Mesendoderm (in vitro differentiated cells): ENCODE data around the gene SLC25A30.

Source experiments
- DNase-seq: peaks from one replicate; pipeline ENCODE4 v3.0.0; 2013
- H2AK5ac ChIP-seq: 2 replicates; pipeline ENCODE4 v1.6.1; 2013; ENCODE audit warnings: low read length, inconsistent platforms
- H2BK120ac ChIP-seq: 2 replicates; pipeline ENCODE4 v1.6.1; 2013; ENCODE audit warnings: low read depth, mild to moderate bottlenecking, low read length, moderate library complexity, mixed read lengths
- H2BK15ac ChIP-seq: replicated peaks from 2 replicates; pipeline ENCODE4 v1.6.1; 2013; ENCODE audit warnings: low read depth, mild to moderate bottlenecking, moderate library complexity
- H2BK5ac ChIP-seq: 2 replicates; pipeline ENCODE4 v1.6.1; 2013; ENCODE audit warnings: low read length, inconsistent platforms
- H3K18ac ChIP-seq: 2 replicates; pipeline ENCODE4 v1.6.1; 2013; ENCODE audit warnings: mild to moderate bottlenecking, low read length, mixed read lengths
- H3K23ac ChIP-seq: one replicate; pipeline ENCODE4 v1.6.1; 2013; ENCODE audit warnings: low read length
- H3K27ac ChIP-seq: 2 replicates; pipeline ENCODE4 v1.5.1; 2013; ENCODE audit warnings: low read depth, mild to moderate bottlenecking, inconsistent platforms, low read length, moderate library complexity
- H3K27me3 ChIP-seq: 2 replicates; pipeline ENCODE4 v1.6.1; 2013; ENCODE audit warnings: low read length, control low read depth, mild to moderate bottlenecking, inconsistent platforms; ENCODE audit not compliant: insufficient read depth, poor library complexity
- H3K36me3 ChIP-seq: 2 replicates; pipeline ENCODE4 v1.6.1; 2013; ENCODE audit warnings: low read length, inconsistent platforms; ENCODE audit not compliant: control insufficient read depth, insufficient read depth
- H3K4ac ChIP-seq: one replicate; pipeline ENCODE4 v1.6.1; 2013; ENCODE audit warnings: low read depth, mild to moderate bottlenecking, low read length, moderate library complexity
- H3K4me1 ChIP-seq: 2 replicates; pipeline ENCODE4 v1.6.1; 2013; ENCODE audit warnings: low read depth, low read length, inconsistent platforms; ENCODE audit not compliant: control insufficient read depth
- H3K4me2 ChIP-seq: 2 replicates; pipeline ENCODE4 v1.6.1; 2013; ENCODE audit warnings: low read length
- H3K4me3 ChIP-seq: 2 replicates; pipeline ENCODE4 v1.5.1; 2013; ENCODE audit warnings: mild to moderate bottlenecking, low read length
- H3K56ac ChIP-seq: one replicate; pipeline ENCODE4 v1.6.1; 2013; ENCODE audit warnings: low read length
- H3K79me1 ChIP-seq: 2 replicates; pipeline ENCODE4 v1.6.1; 2013; ENCODE audit warnings: low read length, inconsistent platforms
- H3K79me2 ChIP-seq: 2 replicates; pipeline ENCODE4 v1.6.1; 2013; ENCODE audit warnings: mild to moderate bottlenecking, low read length; ENCODE audit not compliant: control insufficient read depth, insufficient read depth
- H3K9ac ChIP-seq: 2 replicates; pipeline ENCODE4 v1.6.1; 2013; ENCODE audit warnings: low read length, inconsistent platforms
- H4K5ac ChIP-seq: one replicate; pipeline ENCODE4 v1.6.1; 2013; ENCODE audit warnings: low read length
- H4K8ac ChIP-seq: one replicate; pipeline ENCODE4 v1.6.1; 2013; ENCODE audit warnings: low read depth, mild to moderate bottlenecking, control low read depth, low read length, moderate library complexity
- WGBS: extraction: QIAGEN DNeasy Blood & Tissue Kit; methylation state at CpG from one replicate; pipeline ENCODE4 v1.1.7; 2013; ENCODE audit warnings: low lambda C conversion rate, missing lambda C conversion rate; ENCODE audit not compliant: insufficient coverage; ENCODE audit errors: extremely low coverage; 5-methylcytosine and 5-hydroxymethylcytosine counted together

The SLC25A30 gene

GRCh38 chr13:45403081-45403480, 15.1 kb downstream of the SLC25A30 start:
- Histone ChIP-seq H2BK120ac (no peak overlapping the region), H2BK5ac (no peak overlapping the region), H2AK5ac (no peak overlapping the region), H3K23ac (no peak overlapping the region), H3K79me2 (no peaks in the 10 kb centered on the region), H2BK15ac (no peak overlapping the region), H3K27me3 (no peaks in the 10 kb centered on the region), H3K4me3 (no peak overlapping the region), H4K8ac (no peak overlapping the region), H3K4me1 (no peaks in the 10 kb centered on the region), H3K79me1 (no peaks in the 10 kb centered on the region), H3K9ac (no peak overlapping the region), H4K5ac (no peak overlapping the region), H3K4me2 (no peak overlapping the region), H3K18ac (no peak overlapping the region), H3K27ac (no peak overlapping the region), H3K56ac (no peak overlapping the region), H3K36me3 (no peaks in the 10 kb centered on the region), H3K4ac (no peak overlapping the region)
- WGBS, result no CpG with 5 or more reads among the region's 3 CpGs
- no peak for DNase-seq

GRCh38 chr13:45402641-45403040, 15.5 kb downstream of the SLC25A30 start:
- Histone ChIP-seq H3K79me1 (no peaks in the 10 kb centered on the region), H3K27ac (no peak overlapping the region), H3K23ac (no peak overlapping the region), H3K9ac (no peak overlapping the region), H3K79me2 (no peaks in the 10 kb centered on the region), H2BK5ac (no peak overlapping the region), H4K8ac (no peak overlapping the region), H3K56ac (no peak overlapping the region), H3K36me3 (no peaks in the 10 kb centered on the region), H3K4ac (no peak overlapping the region), H3K4me2 (no peak overlapping the region), H3K4me1 (no peaks in the 10 kb centered on the region), H2BK120ac (no peak overlapping the region), H4K5ac (no peak overlapping the region), H2AK5ac (no peak overlapping the region), H3K4me3 (no peak overlapping the region), H3K27me3 (no peaks in the 10 kb centered on the region), H3K18ac (no peak overlapping the region), H2BK15ac (no peak overlapping the region)
- no peak for DNase-seq
- WGBS, result no CpG with 5 or more reads among the region's 3 CpGs

DNA sequence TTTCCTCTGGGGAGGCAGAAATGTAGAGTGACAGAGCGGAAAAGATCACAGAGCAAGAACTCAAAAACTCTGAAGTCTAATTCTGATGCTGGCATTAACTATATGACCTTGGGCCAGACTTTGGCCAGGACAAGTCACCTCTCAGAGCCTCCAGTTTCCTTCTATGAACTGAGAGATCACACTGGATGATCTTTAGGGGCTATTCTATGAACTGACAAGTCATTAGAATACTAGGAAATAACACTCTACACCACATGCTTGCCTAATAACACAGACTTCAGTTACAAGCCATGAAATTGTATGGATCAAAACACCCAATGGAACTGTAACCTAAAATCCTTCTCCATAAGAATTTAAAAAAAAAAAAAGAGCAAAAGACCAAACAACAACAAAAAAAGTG, 16.9 kb downstream of the SLC25A30 start:
- Histone ChIP-seq H3K27ac (no peak overlapping the region), H3K4ac (no peak overlapping the region), H2BK120ac (no peak overlapping the region), H2AK5ac (no peak overlapping the region), H3K9ac (no peak overlapping the region), H3K79me2 (no peaks in the 10 kb centered on the region), H3K23ac (no peak overlapping the region), H3K4me3 (no peak overlapping the region), H3K36me3 (no peaks in the 10 kb centered on the region), H2BK15ac (no peak overlapping the region), H2BK5ac (no peak overlapping the region), H3K56ac (no peak overlapping the region), H3K27me3 (no peaks in the 10 kb centered on the region), H4K5ac (no peak overlapping the region), H3K4me1 (peaks cover under 1% of the 10 kb centered on the region), H4K8ac (no peak overlapping the region), H3K79me1 (no peaks in the 10 kb centered on the region), H3K4me2 (no peak overlapping the region), H3K18ac (no peak overlapping the region)
- WGBS, result no CpG with 5 or more reads among the region's 1 CpG
- no peak for DNase-seq

DNA sequence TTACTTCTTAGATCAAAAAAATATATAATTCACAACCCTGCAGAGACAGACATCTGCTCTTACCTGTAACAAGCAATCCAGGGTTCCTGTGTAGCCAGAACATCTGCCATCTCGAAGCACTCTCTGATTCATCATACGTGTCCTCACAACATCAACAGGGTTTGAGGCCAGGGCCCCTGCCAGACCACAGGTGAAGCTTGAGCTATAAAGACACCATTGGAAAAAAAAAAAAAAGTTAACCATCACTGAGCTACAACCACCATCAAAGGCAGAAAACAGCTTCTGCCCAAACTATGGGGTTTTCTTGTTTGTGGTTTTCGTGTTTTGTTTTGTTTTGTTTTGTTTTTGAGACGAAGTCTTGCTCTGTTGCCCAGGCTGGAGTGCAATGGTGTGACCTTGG, 19.3 kb downstream of the SLC25A30 start:
- Histone ChIP-seq H3K27ac (no peak overlapping the region), H3K23ac (no peak overlapping the region), H3K56ac (no peak overlapping the region), H3K18ac (no peak overlapping the region), H3K79me2 (no peaks in the 10 kb centered on the region), H3K4me2 (no peak overlapping the region), H3K79me1 (no peaks in the 10 kb centered on the region), H2BK5ac (no peak overlapping the region), H3K9ac (no peak overlapping the region), H3K27me3 (no peaks in the 10 kb centered on the region), H2BK15ac (no peak overlapping the region), H3K4me3 (no peak overlapping the region), H3K36me3 (no peaks in the 10 kb centered on the region), H2AK5ac (no peak overlapping the region), H3K4me1 (peaks cover 4% of the 10 kb centered on the region), H2BK120ac (no peak overlapping the region), H3K4ac (no peak overlapping the region), H4K8ac (no peak overlapping the region), H4K5ac (no peak overlapping the region)
- no CpG with 5 or more reads among the region's 4 CpGs for WGBS
- DNase-seq, result no peak

- Histone ChIP-seq H3K4me1 (peaks cover 4% of the 10 kb centered on the region), H4K8ac (no peak overlapping the region), H3K79me1 (no peaks in the 10 kb centered on the region), H3K4me2 (no peak overlapping the region), H2BK5ac (peak overlapping the region; percentile 51), H3K4ac (no peak overlapping the region), H3K27me3 (no peaks in the 10 kb centered on the region), H3K56ac (no peak overlapping the region), H2AK5ac (no peak overlapping the region), H3K18ac (no peak overlapping the region), H4K5ac (no peak overlapping the region), H3K27ac (peak overlapping the region; percentile 42), H2BK120ac (no peak overlapping the region), H2BK15ac (no peak overlapping the region), H3K36me3 (no peaks in the 10 kb centered on the region), H3K79me2 (no peaks in the 10 kb centered on the region), H3K9ac (no peak overlapping the region), H3K23ac (no peak overlapping the region), H3K4me3 (no peak overlapping the region)
- DNase-seq, result peak; percentile 83
- no CpG with 5 or more reads among the region's 9 CpGs for WGBS
Observed at GRCh38 chr13:45396533-45397095, 21.6 kb downstream of the SLC25A30 start.

- no peaks in the 10 kb centered on the region for H3K27me3 ChIP-seq
- no peak overlapping the region for H3K4ac ChIP-seq
- no peak overlapping the region for H2AK5ac ChIP-seq
- no peaks in the 10 kb centered on the region for H3K79me1 ChIP-seq
- H2BK5ac ChIP-seq, result no peak overlapping the region
- H3K4me1 ChIP-seq, result peaks cover 4% of the 10 kb centered on the region
- no CpG with 5 or more reads among the region's 4 CpGs for WGBS
- no peak overlapping the region for H3K27ac ChIP-seq
- no peak overlapping the region for H3K9ac ChIP-seq
- H3K36me3 ChIP-seq, result no peaks in the 10 kb centered on the region
- DNase-seq, result peak; percentile 79
- no peak overlapping the region for H2BK15ac ChIP-seq
- no peak overlapping the region for H4K8ac ChIP-seq
- no peak overlapping the region for H2BK120ac ChIP-seq
- H3K18ac ChIP-seq, result no peak overlapping the region
- H3K79me2 ChIP-seq, result no peaks in the 10 kb centered on the region
- no peak overlapping the region for H3K4me2 ChIP-seq
- no peak overlapping the region for H3K23ac ChIP-seq
- H3K56ac ChIP-seq, result no peak overlapping the region
- no peak overlapping the region for H4K5ac ChIP-seq
- H3K4me3 ChIP-seq, result no peak overlapping the region
Observed at GRCh38 chr13:45393941-45394570, 24.1 kb downstream of the SLC25A30 start.
